Measurements from ENCODE around the gene SPTAN1.

DNA sequence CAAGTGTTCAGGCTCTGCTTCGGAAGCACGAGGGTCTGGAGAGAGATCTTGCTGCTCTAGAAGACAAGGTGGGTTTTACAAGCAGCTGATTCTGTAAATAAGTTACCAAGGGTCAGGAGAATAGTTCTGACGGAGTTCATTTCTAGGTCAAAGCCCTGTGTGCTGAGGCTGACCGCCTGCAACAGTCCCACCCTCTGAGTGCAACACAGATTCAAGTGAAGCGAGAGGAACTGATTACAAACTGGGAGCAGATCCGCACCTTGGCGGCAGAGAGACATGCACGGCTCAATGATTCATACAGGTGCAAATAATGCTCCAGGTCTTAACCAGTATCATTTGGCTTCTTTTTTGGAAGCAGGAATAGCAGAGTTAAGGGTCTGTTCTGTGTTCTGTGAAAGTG lies 24.8 kb downstream of the SPTAN1 start:
- TF ChIP-seq, protein P1, sequence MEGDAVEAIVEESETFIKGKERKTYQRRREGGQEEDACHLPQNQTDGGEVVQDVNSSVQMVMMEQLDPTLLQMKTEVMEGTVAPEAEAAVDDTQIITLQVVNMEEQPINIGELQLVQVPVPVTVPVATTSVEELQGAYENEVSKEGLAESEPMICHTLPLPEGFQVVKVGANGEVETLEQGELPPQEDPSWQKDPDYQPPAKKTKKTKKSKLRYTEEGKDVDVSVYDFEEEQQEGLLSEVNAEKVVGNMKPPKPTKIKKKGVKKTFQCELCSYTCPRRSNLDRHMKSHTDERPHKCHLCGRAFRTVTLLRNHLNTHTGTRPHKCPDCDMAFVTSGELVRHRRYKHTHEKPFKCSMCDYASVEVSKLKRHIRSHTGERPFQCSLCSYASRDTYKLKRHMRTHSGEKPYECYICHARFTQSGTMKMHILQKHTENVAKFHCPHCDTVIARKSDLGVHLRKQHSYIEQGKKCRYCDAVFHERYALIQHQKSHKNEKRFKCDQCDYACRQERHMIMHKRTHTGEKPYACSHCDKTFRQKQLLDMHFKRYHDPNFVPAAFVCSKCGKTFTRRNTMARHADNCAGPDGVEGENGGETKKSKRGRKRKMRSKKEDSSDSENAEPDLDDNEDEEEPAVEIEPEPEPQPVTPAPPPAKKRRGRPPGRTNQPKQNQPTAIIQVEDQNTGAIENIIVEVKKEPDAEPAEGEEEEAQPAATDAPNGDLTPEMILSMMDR (IDR thresholded peaks at IDR 0.05) = no peak
- no peak for TF ChIP-seq POLR2A (IDR thresholded peaks at IDR 0.05)
